Adrenal gland (tissue), 5 donors: ENCODE results near the gene POLD2.

Experiments
- CTCF ChIP-seq, 6 experiments: fragments of 450-650 bp in 4 of 6; fragments of 200-600 bp in 2 of 6; sonication (generic) in 1 of 6; IDR thresholded peaks; 1 replicate in 5 of 6; 2 replicates in 1 of 6; pipeline versions ENCODE4 v1.5.1 to v1.8.0; 2016 to 2021; ENCODE audit warnings: antibody characterized with exemption in 6 of 6, mild to moderate bottlenecking in 2 of 6, moderate library complexity in 1 of 6
- POLR2A ChIP-seq, 2 donors: fragments of 450-650 bp; IDR thresholded peaks; one replicate each; pipeline ENCODE4 v1.6.1; 2017; ENCODE audit warnings: antibody characterized with exemption in 2 of 2, mild to moderate bottlenecking in 2 of 2, moderate library complexity in 1 of 2
- donor health status: DM: no; HTN: no; CAD: no.

- TF ChIP-seq CTCF (IDR thresholded peaks at IDR 0.05) (no peak), POLR2A (IDR thresholded peaks at IDR 0.05) (no peak)
These were observed 32.1 kb upstream of the POLD2 start for GRCh38 chr7:44155191-44156185.
